ENCODE results near the gene RPN2.
A peak's percentile ranks its signal among the peaks of the same experiment; 100 is the strongest.

The RPN2 gene

GRCh38 chr20:37161830-37162549 is 17.1 kb upstream of the RPN2 start:
- no peak overlapping the region for H3K4me3 Mint-ChIP-seq
- peaks cover 2% of the 10 kb centered on the region for H3K27me3 Mint-ChIP-seq
- no peaks in the 10 kb centered on the region for H3K4me1 Mint-ChIP-seq (ENCODE audit: low read depth)
- H3K9me3 Mint-ChIP-seq, result no peaks in the 10 kb centered on the region
- intact Hi-C loops (cut with micrococcal nuclease), result no loop called here
- no peaks in the 10 kb centered on the region for H3K36me3 Mint-ChIP-seq (ENCODE audit: low read depth)
- H3K27ac Mint-ChIP-seq, result no peak overlapping the region

DNA sequence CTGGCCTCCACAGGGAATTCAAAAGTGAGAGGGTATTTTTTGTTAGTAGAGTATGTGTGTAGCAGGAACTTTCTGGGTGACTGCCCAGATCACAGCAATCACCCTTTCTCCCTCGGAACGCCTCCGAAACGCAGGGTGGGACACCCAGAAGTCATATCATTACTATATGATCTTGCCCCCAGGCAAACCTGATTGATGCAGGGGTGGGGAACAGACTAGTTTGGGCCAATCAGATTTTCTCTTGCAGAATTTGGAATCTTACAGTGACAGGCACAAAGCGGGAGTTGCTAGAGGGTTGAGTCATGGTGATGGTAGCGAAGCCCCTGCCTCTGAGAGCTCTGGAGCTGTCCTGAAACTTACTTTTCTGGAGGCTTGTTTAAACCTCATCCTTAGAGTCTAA is 16.5 kb upstream of the RPN2 start:
- H3K4me3 Mint-ChIP-seq, result no peak overlapping the region
- no peaks in the 10 kb centered on the region for H3K9me3 Mint-ChIP-seq
- H3K4me1 Mint-ChIP-seq (ENCODE audit: low read depth), result no peaks in the 10 kb centered on the region
- peaks cover 2% of the 10 kb centered on the region for H3K27me3 Mint-ChIP-seq
- H3K36me3 Mint-ChIP-seq (ENCODE audit: low read depth), result no peaks in the 10 kb centered on the region
- no peak overlapping the region for H3K27ac Mint-ChIP-seq
- intact Hi-C loops (cut with micrococcal nuclease), result no loop called here

DNA sequence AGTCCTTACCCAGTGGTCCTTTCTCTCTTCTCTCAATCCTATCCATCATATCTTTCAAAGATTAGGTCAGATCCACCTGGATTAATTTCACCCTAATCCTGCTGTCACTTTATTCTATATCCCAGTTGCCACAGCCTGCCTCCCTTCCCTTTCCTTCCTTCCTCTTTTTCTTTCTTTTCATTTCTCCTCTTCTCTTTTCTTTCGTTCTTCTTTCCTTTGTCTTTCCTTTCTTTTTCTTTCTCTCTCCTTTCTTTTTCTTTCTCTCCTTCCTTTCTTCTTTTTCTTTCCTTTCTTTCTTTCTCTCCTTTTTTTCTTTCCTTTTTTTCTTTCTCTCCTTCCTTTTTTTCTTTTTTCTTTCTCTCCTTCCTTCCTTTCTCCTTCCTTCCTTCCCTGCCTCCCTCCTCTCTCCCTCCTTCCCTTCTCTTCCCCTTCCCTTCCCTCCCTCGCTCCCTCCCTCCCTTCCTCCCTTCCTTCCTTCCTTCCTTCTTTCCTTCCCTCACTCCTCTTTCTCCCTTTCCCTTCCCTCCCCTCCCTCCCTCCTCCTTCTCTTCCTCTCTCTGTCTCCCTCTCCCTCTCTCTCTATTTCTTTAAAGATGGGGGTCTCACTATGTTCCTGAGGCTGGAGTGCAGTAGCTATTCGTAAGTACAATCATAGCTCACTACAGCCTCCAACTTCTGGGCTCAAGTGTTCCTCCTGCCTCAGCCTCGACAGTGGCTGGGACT is 15.1 kb upstream of the RPN2 start:
- H3K4me3 Mint-ChIP-seq, result no peak overlapping the region
- peaks cover 2% of the 10 kb centered on the region for H3K27me3 Mint-ChIP-seq
- intact Hi-C loops (cut with micrococcal nuclease), result no loop called here
- peak overlapping the region; percentile 5 for H3K27ac Mint-ChIP-seq
- no peaks in the 10 kb centered on the region for H3K4me1 Mint-ChIP-seq (ENCODE audit: low read depth)
- H3K9me3 Mint-ChIP-seq, result no peaks in the 10 kb centered on the region
- no peaks in the 10 kb centered on the region for H3K36me3 Mint-ChIP-seq (ENCODE audit: low read depth)

DNA sequence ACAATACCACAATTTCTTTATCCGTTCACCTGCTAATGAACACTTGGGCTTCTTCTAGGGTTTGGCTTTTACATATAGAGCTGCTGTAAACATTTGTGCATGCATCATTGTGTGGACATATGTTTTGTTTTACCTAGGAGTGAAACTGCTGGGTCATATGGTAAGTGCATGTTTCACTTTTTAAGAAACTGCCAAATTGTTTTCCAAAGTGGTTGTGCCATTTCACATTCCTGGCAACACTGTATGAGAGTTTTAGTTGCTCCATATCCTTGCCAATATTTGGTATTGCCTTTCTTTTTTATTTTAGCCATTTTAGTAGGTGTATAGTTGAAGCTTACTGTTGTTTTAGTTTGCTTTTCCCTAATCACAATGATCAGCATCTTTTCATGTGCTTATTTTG is 14.1 kb upstream of the RPN2 start:
- no peak overlapping the region for H3K27ac Mint-ChIP-seq
- H3K9me3 Mint-ChIP-seq, result no peaks in the 10 kb centered on the region
- no peaks in the 10 kb centered on the region for H3K4me1 Mint-ChIP-seq (ENCODE audit: low read depth)
- peaks cover 2% of the 10 kb centered on the region for H3K27me3 Mint-ChIP-seq
- no peak overlapping the region for H3K4me3 Mint-ChIP-seq
- H3K36me3 Mint-ChIP-seq (ENCODE audit: low read depth), result no peaks in the 10 kb centered on the region
- intact Hi-C loops (cut with micrococcal nuclease), result no loop called here

DNA sequence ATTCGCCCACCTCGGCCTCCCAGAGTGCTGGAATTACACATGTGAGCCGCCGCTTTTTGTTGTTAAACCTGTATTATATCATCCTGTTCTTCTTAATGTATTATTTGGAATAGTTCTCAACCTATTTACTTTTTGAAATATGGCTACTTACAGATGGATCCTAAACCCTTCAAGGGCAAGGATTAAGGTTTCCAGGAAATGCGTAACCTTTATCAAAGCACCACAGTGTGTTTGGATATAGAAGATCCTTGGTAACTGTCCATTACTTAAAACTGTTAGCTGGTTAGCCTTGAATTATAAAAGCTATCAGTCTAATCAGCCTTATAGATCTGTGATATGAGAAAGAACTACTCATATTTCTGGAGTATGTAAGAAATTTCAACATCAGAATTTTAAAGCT is 12.3 kb upstream of the RPN2 start:
- peaks cover 2% of the 10 kb centered on the region for H3K27me3 Mint-ChIP-seq
- H3K36me3 Mint-ChIP-seq (ENCODE audit: low read depth), result no peaks in the 10 kb centered on the region
- no peaks in the 10 kb centered on the region for H3K4me1 Mint-ChIP-seq (ENCODE audit: low read depth)
- intact Hi-C loops (cut with micrococcal nuclease), result no loop called here
- H3K9me3 Mint-ChIP-seq, result no peaks in the 10 kb centered on the region
- no peak overlapping the region for H3K4me3 Mint-ChIP-seq
- no peak overlapping the region for H3K27ac Mint-ChIP-seq

DNA sequence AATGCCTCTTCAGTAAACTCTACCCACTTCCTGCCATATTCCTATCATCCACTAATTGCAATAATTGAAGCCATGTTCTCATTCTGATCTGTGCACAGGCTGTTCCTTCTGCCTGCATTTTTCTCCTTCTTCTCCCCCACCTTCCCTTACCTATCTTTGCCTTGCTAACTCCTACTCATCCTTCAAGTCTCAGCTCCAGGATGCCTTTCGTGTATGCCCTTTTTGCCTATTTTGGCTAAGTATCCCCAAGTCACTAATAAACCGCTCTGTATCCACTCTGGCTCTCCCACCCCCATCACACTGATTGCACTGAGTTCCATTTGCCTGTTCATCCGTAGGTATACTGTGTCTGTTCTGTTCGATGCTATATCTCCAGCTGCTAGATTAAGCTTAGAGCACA is 6.3 kb upstream of the RPN2 start:
- H3K27me3 Mint-ChIP-seq, result no peaks in the 10 kb centered on the region
- intact Hi-C loops (cut with micrococcal nuclease), result loop anchor here (10.0 kb wide), 1 partner anchor 78 kb away; the partner anchor contains the start of gene RBL1

GRCh38 chr20:37179683-37180524 is 774 bp downstream of the RPN2 start:
- intact Hi-C loops (cut with micrococcal nuclease), result loop anchor here (10.0 kb wide), 1 partner anchor 85 kb away; the partner anchor contains the start of gene RBL1
- peak overlapping the region; percentile 90 for H3K4me3 Mint-ChIP-seq
- H3K27ac Mint-ChIP-seq, result peak overlapping the region; percentile 99
- no peaks in the 10 kb centered on the region for H3K9me3 Mint-ChIP-seq
- H3K4me1 Mint-ChIP-seq (ENCODE audit: low read depth), result peaks cover 47% of the 10 kb centered on the region
- no peaks in the 10 kb centered on the region for H3K27me3 Mint-ChIP-seq
- H3K36me3 Mint-ChIP-seq (ENCODE audit: low read depth), result peaks cover 53% of the 10 kb centered on the region

More for the DNA sequence above, 6.3 kb upstream of the RPN2 start:
- H3K4me3 Mint-ChIP-seq, result no peak overlapping the region
- H3K36me3 Mint-ChIP-seq (ENCODE audit: low read depth), result no peaks in the 10 kb centered on the region
- no peak overlapping the region for H3K27ac Mint-ChIP-seq
- no peaks in the 10 kb centered on the region for H3K9me3 Mint-ChIP-seq
- H3K4me1 Mint-ChIP-seq (ENCODE audit: low read depth), result peaks cover under 1% of the 10 kb centered on the region

DNA sequence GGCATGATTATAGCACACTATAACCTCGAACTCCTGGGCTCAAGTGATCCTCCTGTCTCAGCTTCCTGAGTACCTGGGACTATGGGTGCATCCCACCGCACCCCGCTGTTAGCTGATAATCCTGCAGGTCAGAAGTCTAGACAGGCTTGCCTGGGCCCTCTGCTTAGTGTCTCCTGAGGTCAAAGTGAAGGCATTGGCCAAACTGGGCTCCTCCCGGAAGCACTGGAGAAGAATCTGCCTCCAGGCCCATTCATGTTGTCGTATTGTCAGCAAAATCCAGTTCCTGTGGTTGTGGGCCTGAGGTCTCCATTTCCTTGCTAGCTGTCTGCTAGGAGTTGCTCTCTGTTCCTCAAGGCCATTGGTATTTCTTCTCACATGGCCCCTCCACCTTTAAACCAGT is 6.6 kb downstream of the RPN2 start:
- intact Hi-C loops (cut with micrococcal nuclease), result no loop called here

DNA sequence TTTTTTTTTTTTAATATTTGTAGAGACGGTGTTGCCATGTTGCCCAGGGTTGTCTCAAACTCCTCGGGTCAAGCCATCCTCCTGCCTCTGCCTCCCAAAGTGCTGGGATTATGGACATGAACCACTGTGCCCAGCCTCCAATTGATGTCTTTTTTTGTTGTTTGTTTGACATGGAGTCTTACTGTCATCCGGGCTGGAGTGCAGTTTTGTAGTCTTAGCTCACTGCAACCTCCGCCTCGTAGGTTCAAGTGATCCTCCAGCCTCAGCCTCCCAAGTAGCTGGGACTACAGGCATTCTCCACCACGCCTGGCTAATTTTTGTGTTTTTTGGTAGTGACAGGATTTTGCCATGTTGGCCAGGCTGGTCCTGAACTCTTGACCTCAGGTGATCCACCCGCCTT is 9.7 kb downstream of the RPN2 start:
- Mint-ChIP-seq H3K4me3 (no peak overlapping the region), H3K4me1 (ENCODE audit: low read depth) (peaks cover 66% of the 10 kb centered on the region), H3K27me3 (no peaks in the 10 kb centered on the region), H3K36me3 (ENCODE audit: low read depth) (peaks cover 85% of the 10 kb centered on the region), H3K9me3 (no peaks in the 10 kb centered on the region), H3K27ac (no peak overlapping the region)
- intact Hi-C loops (cut with micrococcal nuclease), result no loop called here

More for the DNA sequence above, 6.6 kb downstream of the RPN2 start:
- Mint-ChIP-seq H3K4me3 (no peak overlapping the region), H3K4me1 (ENCODE audit: low read depth) (peaks cover 65% of the 10 kb centered on the region), H3K9me3 (no peaks in the 10 kb centered on the region), H3K27me3 (no peaks in the 10 kb centered on the region), H3K27ac (peak overlapping the region; percentile 21), H3K36me3 (ENCODE audit: low read depth) (peaks cover 88% of the 10 kb centered on the region)

GRCh38 chr20:37189416-37190016 is 10.4 kb downstream of the RPN2 start:
- Mint-ChIP-seq H3K4me3 (no peak overlapping the region), H3K27me3 (no peaks in the 10 kb centered on the region), H3K27ac (no peak overlapping the region), H3K4me1 (ENCODE audit: low read depth) (peaks cover 66% of the 10 kb centered on the region), H3K9me3 (no peaks in the 10 kb centered on the region), H3K36me3 (ENCODE audit: low read depth) (peaks cover 85% of the 10 kb centered on the region)
- intact Hi-C loops (cut with micrococcal nuclease), result loop anchor here (10.0 kb wide), 1 partner anchor 195 kb away; no protein-coding TSS in a partner anchor

DNA sequence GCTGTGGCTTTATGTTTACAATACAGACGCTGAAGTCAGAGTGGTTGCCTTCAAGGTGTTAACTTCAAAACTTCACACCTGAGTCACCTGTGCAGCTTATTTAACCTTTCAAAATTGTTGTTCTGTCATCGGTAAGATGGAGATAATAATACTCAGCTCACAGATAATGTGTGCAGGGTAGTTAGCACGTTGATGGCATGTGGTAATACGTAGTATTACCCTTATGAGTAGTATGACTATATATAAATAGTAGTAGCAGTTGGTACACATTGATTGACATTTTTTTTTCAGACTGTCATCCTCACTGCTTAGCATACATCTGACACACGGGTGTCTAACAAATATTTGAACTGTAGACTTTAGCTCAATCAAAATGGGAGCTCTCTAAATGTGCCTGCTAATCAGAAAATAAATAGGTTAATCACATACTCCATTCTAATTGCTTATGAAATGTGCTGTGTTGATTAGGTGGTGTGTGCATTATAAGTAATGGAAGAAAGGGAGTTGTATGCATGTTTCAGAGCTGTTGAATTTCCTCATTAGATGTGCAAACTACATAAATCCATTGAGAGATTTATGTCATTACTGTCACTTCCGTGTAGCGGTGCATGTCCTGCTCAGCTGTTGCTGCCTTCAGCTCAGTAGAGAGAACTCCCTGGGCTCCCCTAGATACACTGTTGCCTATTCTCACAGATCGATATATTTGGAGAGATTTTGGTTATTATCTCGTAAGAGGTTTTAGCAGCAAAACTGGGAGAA is 11.4 kb downstream of the RPN2 start:
- Mint-ChIP-seq H3K4me1 (ENCODE audit: low read depth) (peaks cover 70% of the 10 kb centered on the region), H3K27ac (peak overlapping the region; percentile 74), H3K4me3 (no peak overlapping the region), H3K9me3 (no peaks in the 10 kb centered on the region), H3K36me3 (ENCODE audit: low read depth) (peaks cover 81% of the 10 kb centered on the region), H3K27me3 (no peaks in the 10 kb centered on the region)
- intact Hi-C loops (cut with micrococcal nuclease), result loop anchor here (10.0 kb wide), 1 partner anchor 194 kb away; no protein-coding TSS in a partner anchor

- Mint-ChIP-seq H3K36me3 (ENCODE audit: low read depth) (peaks cover 81% of the 10 kb centered on the region), H3K4me3 (no peak overlapping the region), H3K9me3 (no peaks in the 10 kb centered on the region), H3K27ac (no peak overlapping the region), H3K27me3 (no peaks in the 10 kb centered on the region), H3K4me1 (ENCODE audit: low read depth) (peaks cover 67% of the 10 kb centered on the region)
- intact Hi-C loops (cut with micrococcal nuclease), result loop anchor here (10.0 kb wide), 1 partner anchor 193 kb away; no protein-coding TSS in a partner anchor
These were observed 13.2 kb downstream of the RPN2 start for GRCh38 chr20:37192137-37192854.

All from dendritic cell treated with granulocyte-macrophage colony-stimulating factor and Interleukin-4, amounts not matched to agents 40 ng/mL and 50 ng/mL, for 4 days (primary cell).